GM19395 (cell line): ENCODE data around the gene ITIH4.

Experiments used
- ATAC-seq: cut with Tn5 transposase; IDR thresholded peaks from one replicate; pipeline ENCODE4 v1.9.1; 2021; ENCODE audit warnings: mild to moderate bottlenecking, moderate library complexity; ENCODE audit not compliant: unreplicated experiment

Gene ITIH4

GRCh38 chr3:52805270-52806039, 25.0 kb downstream of the ITIH4 start:
- ATAC-seq: no peak

DNA sequence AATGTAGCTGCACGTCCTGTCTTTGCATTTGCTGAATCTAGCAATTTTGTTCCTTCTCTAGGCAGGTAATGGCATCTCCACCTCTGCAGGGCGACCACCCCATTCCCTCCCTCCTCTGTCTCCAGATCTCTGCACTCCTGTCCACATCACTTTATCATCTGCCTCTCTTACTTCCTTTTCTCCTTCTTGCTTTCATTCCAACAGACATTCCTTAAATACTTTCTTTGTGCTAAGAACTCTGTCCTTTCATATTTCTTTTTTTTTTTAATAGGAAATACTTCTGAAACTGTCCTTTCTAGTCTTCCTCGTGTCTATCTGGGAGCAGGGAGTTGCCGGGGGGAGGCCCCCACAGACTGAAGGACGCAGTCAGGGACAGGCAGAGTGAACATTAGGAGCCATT, 28.6 kb downstream of the ITIH4 start:
- no peak for ATAC-seq

DNA sequence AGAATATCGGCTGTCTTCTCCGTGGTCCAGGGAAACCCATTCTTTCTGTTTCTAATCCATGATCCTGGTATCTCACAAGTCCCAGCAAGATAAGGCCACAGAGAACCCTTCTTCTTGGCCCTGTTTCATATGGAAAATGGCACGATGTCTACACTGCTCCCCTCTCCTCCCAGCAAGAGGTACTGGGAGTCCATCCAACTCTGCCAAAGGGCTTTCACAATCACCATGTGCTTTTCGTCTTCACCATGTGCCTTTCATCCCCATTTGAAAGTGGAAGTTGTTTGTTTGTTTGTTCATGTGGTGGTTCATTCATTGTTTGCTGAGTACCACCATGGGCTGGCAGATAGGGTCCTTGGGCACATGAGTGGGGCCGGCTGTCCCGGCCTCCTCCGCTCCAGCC, 30.4 kb downstream of the ITIH4 start:
- ATAC-seq: no peak

DNA sequence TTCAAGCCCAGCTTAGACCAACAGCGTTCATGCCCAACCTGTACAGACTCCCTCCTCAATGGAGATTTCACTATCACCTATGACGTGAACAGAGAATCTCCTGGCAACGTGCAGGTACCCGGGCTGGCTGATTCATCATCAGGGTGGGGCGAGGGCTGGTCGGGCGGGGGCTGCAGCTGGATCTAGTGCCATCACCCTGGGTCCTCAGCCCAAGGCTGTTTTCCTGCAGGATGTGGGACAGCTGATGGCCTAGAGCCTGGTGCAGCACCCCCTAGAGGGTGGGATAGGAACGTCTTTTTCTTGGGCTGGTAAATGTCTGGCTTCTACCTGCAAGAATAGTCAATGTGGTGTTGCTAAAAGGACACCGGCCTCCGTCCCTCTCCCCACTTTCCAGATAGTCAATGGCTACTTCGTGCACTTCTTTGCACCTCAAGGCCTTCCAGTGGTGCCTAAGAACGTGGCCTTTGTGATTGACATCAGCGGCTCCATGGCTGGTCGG, 31.4 kb downstream of the ITIH4 start:
- ATAC-seq: no peak

GRCh38 chr3:52798376-52798977, 32.0 kb downstream of the ITIH4 start:
- ATAC-seq: no peak

DNA sequence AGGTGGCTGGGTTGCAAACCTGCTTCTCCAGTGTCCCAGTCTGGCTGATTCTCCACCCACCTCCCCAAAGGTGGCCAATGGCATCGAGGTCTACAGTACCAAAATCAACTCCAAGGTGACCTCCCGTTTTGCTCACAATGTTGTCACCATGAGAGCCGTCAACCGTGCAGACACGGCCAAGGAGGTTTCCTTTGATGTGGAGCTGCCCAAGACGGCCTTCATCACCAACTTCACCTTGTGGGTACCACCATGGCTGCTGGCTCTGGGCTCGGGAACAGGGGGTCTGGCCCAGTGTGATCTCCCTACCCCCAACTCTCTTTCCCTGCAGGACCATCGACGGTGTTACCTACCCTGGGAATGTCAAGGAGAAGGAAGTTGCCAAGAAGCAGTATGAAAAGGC, 34.1 kb downstream of the ITIH4 start:
- no peak for ATAC-seq

DNA sequence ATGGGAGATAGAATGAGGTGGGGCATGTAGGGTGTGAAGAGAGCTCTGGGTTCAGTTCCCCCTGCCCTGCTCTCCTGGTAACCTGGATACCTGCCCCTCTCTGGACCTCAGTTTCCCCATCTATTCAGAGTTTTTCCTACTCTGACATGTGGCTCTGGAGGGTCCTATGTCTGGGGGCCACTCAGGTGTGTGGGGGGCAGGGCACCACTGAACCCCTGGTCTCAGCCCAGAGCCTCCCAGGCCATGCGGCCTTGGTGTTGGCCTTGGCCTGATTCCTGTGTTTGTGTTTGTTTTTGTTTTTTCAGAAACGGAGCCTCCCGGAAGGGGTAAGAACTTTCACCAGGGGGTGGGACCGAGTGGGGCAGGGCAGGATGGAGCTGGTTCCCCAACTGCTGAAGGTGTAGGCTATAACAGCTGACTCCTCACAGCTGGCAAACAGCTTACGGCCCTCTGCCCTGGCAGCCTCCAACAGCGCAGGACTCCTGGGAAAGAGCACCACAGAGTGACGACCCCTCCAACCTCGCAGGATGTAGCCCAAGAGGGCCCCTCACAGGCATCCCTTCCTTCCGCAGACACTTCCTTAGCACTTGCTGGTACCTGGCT, 35.1 kb downstream of the ITIH4 start:
- ATAC-seq: no peak

DNA sequence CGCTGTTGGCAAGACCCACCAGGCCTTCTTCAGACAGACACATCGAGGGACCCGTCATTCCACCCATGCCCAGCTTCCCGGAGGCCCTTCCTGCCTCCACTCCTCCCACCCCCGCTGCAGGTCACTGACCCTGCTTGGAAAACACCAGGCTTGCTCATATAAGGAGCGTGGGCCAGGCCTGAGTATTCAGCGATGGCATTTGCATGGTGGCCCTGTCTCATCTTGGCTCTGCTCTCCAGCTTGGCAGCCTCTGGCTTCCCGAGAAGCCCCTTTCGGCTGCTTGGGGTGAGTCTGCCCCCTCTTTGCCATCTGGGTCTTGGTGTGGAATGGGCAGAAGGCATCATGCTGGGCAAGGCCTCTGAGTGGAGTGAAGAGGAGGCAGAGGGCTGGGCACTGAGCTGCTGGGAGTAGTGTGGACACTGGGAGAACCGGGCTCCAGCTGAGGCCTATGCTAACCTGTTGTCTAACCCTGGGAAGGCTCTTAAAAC, 35.8 kb downstream of the ITIH4 start, which contains the start of gene ITIH3:
Gene ITIH3, plus strand, starts transcription at position 185 of the 488 bp plus-strand sequence. Its CDS starts 8 bp downstream, at position 193.
- no peak for ATAC-seq

- no peak for ATAC-seq
Measured at GRCh38 chr3:52793702-52794611, 36.5 kb downstream of the ITIH4 start.

DNA sequence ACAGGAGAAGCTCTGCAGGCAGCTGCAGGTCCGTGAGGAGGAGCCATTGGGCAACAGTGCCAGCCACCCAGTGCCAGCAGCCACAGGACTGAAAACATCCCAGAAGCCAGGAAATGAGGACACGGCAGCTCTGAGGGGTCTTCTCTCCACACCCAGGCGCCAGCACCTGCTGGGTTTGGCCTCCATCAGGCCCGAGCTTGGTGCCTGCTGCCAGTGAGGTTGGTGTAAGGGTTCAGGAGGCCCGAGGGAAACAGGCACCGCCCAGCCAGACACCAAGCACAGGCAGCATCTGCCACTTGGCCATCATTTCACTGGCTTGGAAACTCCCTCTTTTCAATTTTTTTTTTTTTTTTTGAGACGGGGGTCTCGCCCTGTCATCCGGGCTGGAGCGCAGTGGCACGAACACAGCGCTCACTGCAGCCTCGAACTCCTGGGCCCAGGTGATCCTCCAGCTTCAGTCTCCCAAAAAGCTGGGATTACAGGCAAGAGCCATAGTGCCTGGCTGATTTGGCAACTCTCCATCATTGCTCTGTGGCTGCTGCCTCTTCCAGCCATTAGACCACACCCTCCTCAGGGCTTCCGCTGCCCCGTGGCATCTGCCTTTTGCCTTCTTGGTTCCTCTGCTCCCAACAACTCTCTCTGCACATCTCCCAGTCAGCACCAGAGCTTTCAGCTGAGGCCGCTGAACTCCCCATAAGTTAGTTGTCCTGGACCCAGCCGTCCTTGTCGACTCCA, 37.3 kb downstream of the ITIH4 start:
- no peak for ATAC-seq

- ATAC-seq: no peak
Measured at GRCh38 chr3:52792413-52792812, 38.1 kb downstream of the ITIH4 start.

GRCh38 chr3:52791928-52792327, 38.5 kb downstream of the ITIH4 start:
- no peak for ATAC-seq

DNA sequence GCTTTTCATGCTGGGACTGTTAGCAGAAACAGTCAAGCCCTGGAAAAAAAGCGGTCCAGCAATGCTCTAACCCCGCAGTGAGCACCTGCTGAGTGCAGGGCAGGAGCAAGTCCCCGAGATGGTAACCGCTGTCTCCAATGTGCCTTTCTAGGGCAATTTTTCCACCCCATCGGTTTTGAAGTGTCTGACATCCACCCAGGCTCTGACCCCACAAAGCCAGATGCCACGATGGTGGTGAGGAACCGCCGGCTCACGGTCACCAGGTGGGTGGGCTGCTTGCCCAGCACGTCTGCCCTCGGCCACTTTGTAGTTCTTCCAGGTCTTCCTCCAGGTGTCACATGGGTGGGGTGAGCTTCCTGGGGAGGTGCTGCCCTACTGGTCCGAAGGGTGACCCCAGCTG, 39.1 kb downstream of the ITIH4 start:
- ATAC-seq: no peak

- ATAC-seq: no peak
Measured at GRCh38 chr3:52790741-52791140, 39.7 kb downstream of the ITIH4 start.

GRCh38 chr3:52790337-52790736, 40.1 kb downstream of the ITIH4 start:
- no peak for ATAC-seq

DNA sequence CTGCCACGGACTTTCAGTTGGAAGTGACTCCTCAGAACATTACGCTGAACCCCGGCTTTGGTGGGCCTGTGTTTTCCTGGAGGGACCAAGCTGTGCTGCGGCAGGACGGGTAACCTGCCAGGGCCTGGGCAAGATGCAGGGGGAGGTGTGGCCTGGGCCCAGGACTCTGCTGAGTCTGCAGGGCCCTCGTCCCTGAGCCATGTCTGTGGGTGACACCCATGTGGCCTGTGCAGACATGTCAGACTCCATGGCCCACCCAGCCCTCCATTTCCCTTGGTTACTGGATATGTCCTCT, 40.8 kb downstream of the ITIH4 start:
- no peak for ATAC-seq

- no peak for ATAC-seq
Measured at GRCh38 chr3:52788890-52789745, 41.4 kb downstream of the ITIH4 start.

GRCh38 chr3:52787672-52788625, 42.5 kb downstream of the ITIH4 start:
- no peak for ATAC-seq
